AG04450 (cell line): ENCODE measurements around the gene DIP2B. TPM values are rescaled to one million over a fixed set of nuclear protein-coding genes. Genes with fewer than 3 reads are reported as not detected.

Source experiments
- CTCF ChIA-PET: fragments of 300-600, 350-600 bp; formaldehyde crosslinking; extraction: SDS; loops from one replicate; lab custom pipeline; 2022; ENCODE audit warnings: antibody characterized with exemption, inconsistent platforms; lab: Charles Lee
- POLR2A ChIA-PET: fragments of 350-600 bp; formaldehyde crosslinking; extraction: SDS; loops from one replicate; lab custom pipeline; 2021; ENCODE audit warnings: antibody characterized with exemption, inconsistent platforms; lab: Yijun Ruan, JAX
- DNase-seq: peaks from one replicate; pipeline ENCODE4 v3.0.0-alpha.2; 2011; ENCODE audit warnings: low read depth, low spot score
- H3K27ac ChIP-seq: one replicate; pipeline ENCODE4 v1.5.1; 2012; ENCODE audit warnings: low read depth, low read length, control low read depth
- H3K27me3 ChIP-seq: one replicate; pipeline ENCODE4 v1.6.0; 2012; ENCODE audit warnings: low read length; ENCODE audit not compliant: control insufficient read depth, insufficient read depth
- H3K4me3 ChIP-seq: 2 replicates; pipeline ENCODE4 v1.5.1; 2011; ENCODE audit warnings: mild to moderate bottlenecking, low read depth, low read length, control low read depth
- H3K9me3 ChIP-seq: 2 replicates; pipeline ENCODE4 v1.5.1; 2012; ENCODE audit warnings: low read length; ENCODE audit not compliant: control insufficient read depth, insufficient read depth
- CTCF ChIP-seq: IDR thresholded peaks from 2 replicates; pipeline ENCODE4 v1.5.1; 2011; ENCODE audit warnings: low read depth, low read length, control low read depth, inconsistent platforms
- polyA plus RNA-seq: library from polyadenylated mRNA; depleted of rRNA; stranded (reverse); fragments of >200 nt; gene quantifications from 2 replicates; pipeline ENCODE4 v1.2.3, GENCODE V29; 2011

Gene DIP2B
- polyA plus RNA-seq, 1 experiment, result 22.0 TPM

DNA sequence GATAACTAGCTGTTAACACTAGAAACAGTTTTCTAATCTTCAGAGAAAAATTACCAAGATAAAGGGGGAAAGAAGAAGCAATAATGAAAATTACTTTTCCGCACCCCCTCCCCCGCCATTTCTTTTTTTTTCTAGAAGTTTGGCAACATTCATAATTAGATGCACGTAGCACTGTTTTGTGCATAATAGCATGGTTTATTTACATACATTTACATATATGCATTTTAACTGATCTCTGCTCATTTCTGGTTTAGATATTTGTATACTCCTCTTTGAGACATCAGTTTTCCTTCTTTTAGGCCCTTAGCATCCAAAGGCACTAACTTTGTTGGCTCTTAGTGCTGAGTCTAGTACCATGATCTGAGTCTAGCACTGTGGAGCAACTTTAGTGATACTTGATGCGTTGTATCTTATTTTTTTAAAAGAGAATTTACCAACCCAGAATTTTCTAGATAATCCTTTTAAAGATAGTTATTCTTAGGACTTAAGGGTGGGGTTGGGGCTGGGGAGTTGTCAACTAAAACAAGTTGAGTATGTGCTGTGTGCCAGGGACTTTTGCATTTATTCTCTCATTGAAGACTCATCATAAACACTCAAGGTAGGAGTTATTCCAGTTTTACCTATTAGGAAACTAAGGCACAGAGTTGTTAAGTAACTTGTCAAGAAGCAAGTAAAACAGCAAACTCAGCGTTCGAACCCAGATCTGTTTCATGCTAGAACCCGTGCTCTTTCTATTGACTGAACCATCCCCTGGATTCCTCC, 110.5 kb downstream of the DIP2B start:
- ChIA-PET CTCF (interaction anchor here (0.6 kb wide), 1 partner anchor 365 kb away, joined by 3 read pairs; no protein-coding TSS in a partner anchor), POLR2A (no interaction called here)
- H3K27me3 ChIP-seq, result no peaks in the 10 kb centered on the region
- TF ChIP-seq CTCF, result no peak
- no peaks in the 10 kb centered on the region for H3K9me3 ChIP-seq
- no peak for DNase-seq
- no peak overlapping the region for H3K27ac ChIP-seq
- H3K4me3 ChIP-seq, result no peak overlapping the region

DNA sequence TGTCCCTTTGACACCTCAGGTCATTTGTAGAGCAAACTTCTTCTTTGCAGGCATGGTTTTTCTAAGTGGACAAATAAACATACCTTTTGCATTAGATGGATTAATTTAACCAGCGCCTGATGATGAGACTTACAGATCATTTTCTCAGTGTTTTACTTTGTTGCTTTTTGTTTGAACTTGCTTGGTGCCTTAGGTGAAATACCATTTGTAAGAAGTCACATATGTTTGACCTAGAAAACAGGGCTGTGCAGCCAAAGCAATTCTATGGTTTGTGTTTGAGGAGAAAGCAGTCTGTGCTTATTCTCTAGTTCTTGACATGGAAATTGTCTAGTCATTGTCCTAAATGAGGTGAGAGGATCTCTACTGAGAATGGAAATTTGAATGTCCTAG, 111.1 kb downstream of the DIP2B start:
- POLR2A ChIA-PET, result interaction anchor here (0.7 kb wide), 1 partner anchor 9 kb away, joined by 3 read pairs; no protein-coding TSS in a partner anchor
- TF ChIP-seq CTCF, result no peak

GRCh38 chr12:50617657-50618056, 112.9 kb downstream of the DIP2B start:
- POLR2A ChIA-PET, result no interaction called here
- Histone ChIP-seq H3K4me3 (no peak overlapping the region), H3K27me3 (no peaks in the 10 kb centered on the region), H3K27ac (no peak overlapping the region), H3K9me3 (no peaks in the 10 kb centered on the region)
- CTCF ChIA-PET, result no interaction called here
- no peak for DNase-seq
- TF ChIP-seq CTCF, result no peak

More for the DNA sequence above, 111.1 kb downstream of the DIP2B start:
- Histone ChIP-seq H3K9me3 (no peaks in the 10 kb centered on the region), H3K4me3 (no peak overlapping the region), H3K27me3 (no peaks in the 10 kb centered on the region), H3K27ac (no peak overlapping the region)
- no peak for DNase-seq
- CTCF ChIA-PET, result interaction anchor here (0.9 kb wide), 1 partner anchor 34 kb away, joined by 3 read pairs; no protein-coding TSS in a partner anchor

DNA sequence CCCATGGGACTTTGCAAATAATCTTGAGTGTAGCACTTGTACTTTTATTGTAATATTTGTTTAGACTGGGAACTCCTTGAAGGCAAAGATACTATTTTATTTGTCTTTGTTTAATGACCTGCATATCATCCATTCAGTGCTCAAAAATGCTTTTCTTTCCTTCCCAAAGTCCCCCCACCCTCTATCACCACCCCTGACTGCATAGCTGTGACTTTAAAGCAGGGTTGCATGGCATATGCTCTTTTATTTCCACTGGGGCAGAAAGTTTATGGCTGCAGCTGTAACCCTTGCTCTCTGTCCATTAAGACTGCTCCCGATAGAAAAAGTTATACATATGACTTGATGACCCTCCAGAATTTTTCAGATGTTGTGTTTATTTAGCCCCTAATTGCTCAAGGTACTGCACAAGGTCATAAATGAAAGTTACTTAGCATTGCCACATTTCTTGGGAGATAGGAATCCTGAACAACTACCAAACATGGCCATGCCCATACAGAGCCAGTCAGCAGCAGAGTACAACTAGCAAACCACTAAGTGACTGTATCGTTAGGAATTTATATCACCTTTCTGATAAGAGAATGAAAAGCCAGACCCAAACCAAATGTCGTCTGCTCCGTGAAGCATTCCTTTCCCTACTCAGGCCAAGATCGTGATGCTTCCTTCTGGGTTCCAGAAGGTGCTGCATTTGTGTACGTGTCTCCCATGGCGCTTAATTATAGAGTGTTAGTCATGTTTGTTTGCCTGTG, 114.3 kb downstream of the DIP2B start:
- ChIA-PET CTCF (no interaction called here), POLR2A (no interaction called here)
- H3K4me3 ChIP-seq, result no peak overlapping the region
- no peak for TF ChIP-seq CTCF
- H3K9me3 ChIP-seq, result no peaks in the 10 kb centered on the region
- no peak for DNase-seq
- no peaks in the 10 kb centered on the region for H3K27me3 ChIP-seq
- no peak overlapping the region for H3K27ac ChIP-seq

DNA sequence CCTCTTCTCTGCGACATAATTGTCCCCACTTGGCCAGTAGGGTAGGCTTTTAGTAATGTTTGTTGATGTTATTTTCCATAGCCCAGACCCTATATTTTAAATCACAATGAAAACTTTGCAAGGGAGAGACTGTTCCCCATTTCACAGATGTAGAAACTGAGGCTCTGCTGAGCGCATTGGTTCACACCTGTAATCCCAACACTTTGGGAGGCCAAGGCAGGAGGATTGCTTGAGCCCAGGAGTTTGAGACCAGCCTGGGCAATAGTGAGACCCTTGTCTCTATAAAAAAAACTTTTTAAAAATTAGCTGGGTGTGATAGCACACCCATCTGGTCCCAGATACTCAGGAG, 114.8 kb downstream of the DIP2B start:
- DNase-seq, result no peak
- no peaks in the 10 kb centered on the region for H3K9me3 ChIP-seq
- H3K27me3 ChIP-seq, result no peaks in the 10 kb centered on the region
- ChIA-PET CTCF (no interaction called here), POLR2A (interaction anchor here (0.8 kb wide), 1 partner anchor 115 kb away, joined by 3 read pairs; the partner anchor contains the start of gene DIP2B)
- H3K27ac ChIP-seq, result no peak overlapping the region
- no peak for TF ChIP-seq CTCF
- H3K4me3 ChIP-seq, result no peak overlapping the region
